Measurements from ENCODE around the gene DRD2.

DRD2 gene

GRCh38 chr11:113481672-113482071 lies 6.5 kb upstream of the DRD2 start:
- DNase-seq = no peak

- DNase-seq = no peak
Measured at GRCh38 chr11:113481226-113481625, 6.0 kb upstream of the DRD2 start.

- no peak for DNase-seq
Measured at GRCh38 chr11:113477321-113477720, 2.1 kb upstream of the DRD2 start.

GRCh38 chr11:113476553-113476952 lies 1.4 kb upstream of the DRD2 start:
- no peak for DNase-seq

GRCh38 chr11:113474362-113475159 lies 637 bp downstream of the DRD2 start:
- peak; percentile 75 for DNase-seq

- no peak for DNase-seq
Measured at GRCh38 chr11:113473983-113474361, 1.2 kb downstream of the DRD2 start.

GRCh38 chr11:113472471-113472870 lies 2.7 kb downstream of the DRD2 start:
- DNase-seq = no peak

GRCh38 chr11:113470233-113470632 lies 5.0 kb downstream of the DRD2 start:
- no peak for DNase-seq

GRCh38 chr11:113468726-113469345 lies 6.4 kb downstream of the DRD2 start:
- DNase-seq = no peak

GRCh38 chr11:113467545-113467944 lies 7.7 kb downstream of the DRD2 start:
- no peak for DNase-seq

GRCh38 chr11:113465786-113466185 lies 9.4 kb downstream of the DRD2 start:
- DNase-seq = no peak

- no peak for DNase-seq
Measured at GRCh38 chr11:113464416-113464815, 10.8 kb downstream of the DRD2 start.

GRCh38 chr11:113462830-113463229 lies 12.4 kb downstream of the DRD2 start:
- no peak for DNase-seq

- DNase-seq = no peak
Measured at GRCh38 chr11:113461639-113462038, 13.6 kb downstream of the DRD2 start.

GRCh38 chr11:113460469-113460868 lies 14.7 kb downstream of the DRD2 start:
- no peak for DNase-seq

- DNase-seq = no peak
Measured at GRCh38 chr11:113458189-113458588, 17.0 kb downstream of the DRD2 start.

GRCh38 chr11:113457784-113458183 lies 17.4 kb downstream of the DRD2 start:
- no peak for DNase-seq

- DNase-seq = no peak
Measured at GRCh38 chr11:113454455-113454854, 20.7 kb downstream of the DRD2 start.

GRCh38 chr11:113449743-113450142 lies 25.5 kb downstream of the DRD2 start:
- DNase-seq = no peak

- no peak for DNase-seq
Measured at GRCh38 chr11:113448316-113448677, 26.9 kb downstream of the DRD2 start.

GRCh38 chr11:113447621-113448315 lies 27.4 kb downstream of the DRD2 start:
- peak; percentile 53 for DNase-seq

GRCh38 chr11:113446938-113447337 lies 28.3 kb downstream of the DRD2 start:
- DNase-seq = no peak

- no peak for DNase-seq
Measured at GRCh38 chr11:113446112-113446511, 29.1 kb downstream of the DRD2 start.

GRCh38 chr11:113444502-113445123 lies 30.6 kb downstream of the DRD2 start:
- DNase-seq = no peak

Measured in OCI-M1 (cell line).